ENCODE data around the gene FTCD. TPM values are rescaled to one million over a fixed set of nuclear protein-coding genes. Genes with fewer than 3 reads are reported as not detected.

FTCD gene
- total and polyA plus RNA-seq, 2 of the 4 experiments (the other 2 are of a cell fraction): 0.55 TPM; not detected in 1

DNA sequence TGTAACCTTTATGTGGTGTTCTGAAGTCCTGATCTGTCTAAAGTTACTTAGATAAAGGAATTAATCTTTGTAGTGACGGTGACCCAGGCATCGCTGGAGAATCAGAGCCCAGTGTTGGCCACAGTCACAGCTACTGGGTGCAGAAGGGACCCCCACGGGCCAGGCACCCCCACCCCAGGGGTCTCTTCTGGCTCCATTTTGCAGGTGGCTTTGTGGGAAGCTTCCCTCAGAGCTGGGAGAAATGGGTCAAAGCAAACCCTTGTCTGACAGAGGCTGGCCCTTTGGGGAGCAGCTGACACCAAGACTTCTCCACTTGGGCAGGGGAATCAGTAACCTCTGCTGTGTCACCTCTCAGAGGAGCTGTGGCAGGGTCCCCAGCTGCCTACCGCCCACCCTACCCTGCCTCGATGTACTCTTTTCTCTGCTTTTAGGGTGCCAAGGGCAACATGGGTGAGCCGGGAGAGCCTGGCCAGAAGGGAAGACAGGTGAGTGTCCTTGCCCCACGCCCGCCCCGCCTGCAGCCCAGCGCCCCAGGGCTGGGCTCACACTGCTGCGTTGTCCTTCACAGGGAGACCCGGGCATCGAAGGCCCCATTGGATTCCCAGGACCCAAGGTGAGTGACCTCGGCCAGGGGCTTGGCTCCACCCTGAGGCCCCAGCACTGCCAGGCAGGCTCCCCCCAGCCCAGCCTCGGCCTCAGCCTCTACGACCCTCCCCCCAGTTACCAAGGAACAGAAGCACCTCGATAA, 39.8 kb downstream of the FTCD start (continued):
- no peak for TF ChIP-seq POLR2A (IDR thresholded peaks at IDR 0.05; ENCODE audit: low read depth, low read length)

DNA sequence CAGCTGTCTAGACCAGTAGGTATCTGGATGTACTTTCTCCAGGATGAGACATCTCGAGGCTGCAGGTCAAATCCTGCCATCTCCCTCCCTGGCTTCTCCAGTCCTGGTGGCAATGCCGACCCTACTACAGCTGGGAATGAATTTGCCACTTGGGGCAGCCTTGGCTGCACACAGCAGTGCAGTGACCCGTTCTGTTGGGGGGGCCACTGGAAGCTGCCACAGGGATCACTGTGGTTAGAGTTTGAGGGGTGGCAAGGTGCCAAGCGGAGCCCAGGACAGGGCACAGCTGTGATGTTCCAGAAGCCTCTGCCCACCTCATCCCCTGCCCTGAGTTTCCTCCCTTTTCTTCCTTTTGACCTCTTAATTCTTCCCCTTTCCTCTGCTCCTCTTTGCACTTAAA, 40.4 kb downstream of the FTCD start:
- Histone ChIP-seq H3K56ac (ENCODE audit: extremely low read depth, insufficient read depth, low read length) (no peak overlapping the region), H3K27ac (ENCODE audit: insufficient read depth, low read length) (no peak overlapping the region), H2BK5ac (ENCODE audit: low read depth, low read length, poor library complexity, severe bottlenecking) (no peak overlapping the region), H3K9me1 (ENCODE audit: insufficient read depth, low read length) (peaks cover 5% of the 10 kb centered on the region; the same call in 1 of the 2 replicates), H4K20me1 (ENCODE audit: insufficient read depth, low read length) (peaks cover 82% of the 10 kb centered on the region), H4K5ac (ENCODE audit: low read depth, low read length) (no peak overlapping the region), H3K4ac (ENCODE audit: low read depth, low read length) (no peak overlapping the region), H3K4me1 (ENCODE audit: control insufficient read depth, insufficient read depth, low read length) (peaks cover under 1% of the 10 kb centered on the region; the same call in 1 of the 2 replicates), H3K9me3 (ENCODE audit: control insufficient read depth, insufficient read depth, low read length) (peaks cover 5% of the 10 kb centered on the region), H3K23ac (ENCODE audit: low read depth, low read length) (no peak overlapping the region), H2BK120ac (ENCODE audit: low read depth, low read length) (no peak overlapping the region), H2BK15ac (ENCODE audit: low read depth, low read length) (no peak overlapping the region), H3K18ac (ENCODE audit: low read depth, low read length) (no peak overlapping the region), H4K8ac (ENCODE audit: low read depth in 2 of 2, low read length in 2 of 2) (no peak overlapping the region; a peak in 1 of 4 replicates), H3K4me3 (ENCODE audit: insufficient read depth, low read depth, low read length) (no peak overlapping the region), H2AK9ac (replicated peaks; ENCODE audit: low read depth, low read length, poor library complexity) (no peak overlapping the region), H4K91ac (ENCODE audit: insufficient read depth, low read depth, low read length) (no peak overlapping the region), H2AFZ (replicated peaks; ENCODE audit: low read length, poor library complexity) (no peak overlapping the region), H3K4me2 (ENCODE audit: low read depth, low read length) (no peak overlapping the region), H3K36me3 (ENCODE audit: control insufficient read depth, insufficient read depth, low read length) (peaks cover 93% of the 10 kb centered on the region), H3K27me3 (ENCODE audit: control insufficient read depth, insufficient read depth, low read length) (no peaks in the 10 kb centered on the region), H3K14ac (replicated peaks; ENCODE audit: low read depth, low read length) (no peak overlapping the region), H2AK5ac (ENCODE audit: low read depth, low read length) (no peak overlapping the region), H2BK20ac (ENCODE audit: low read depth, low read length) (no peak overlapping the region), H3K9ac (ENCODE audit: low read depth, low read length) (no peak overlapping the region), H3K79me1 (ENCODE audit: low read depth in 1 of 2, low read length in 2 of 2) (peaks cover 24 to 91% of the 10 kb centered on the region in 2 experiments)
- no TSS peak for BruUV-seq (replicated peaks)
- dilution Hi-C loops (cut with HindIII; ENCODE audit: low sequenced_read_pairs, unreplicated experiment) (no loop called here), intact Hi-C loops (cut with micrococcal nuclease) (no loop called here), in situ Hi-C loops (cut with MboI; ENCODE audit: low sequenced_read_pairs) (no loop called here)
- CTCF ChIA-PET: no interaction called here
- no peak for DNase-seq
- no peak for ATAC-seq (ENCODE audit: low read depth)
- POLR2A ChIA-PET (ENCODE audit: unreplicated experiment): no interaction called here
- no CpG with 5 or more reads among the region's 4 CpGs for WGBS, 2 experiments (ENCODE audit: extremely low coverage in 2 of 2, insufficient read length in 1 of 2)
- TF ChIP-seq MAZ (IDR thresholded peaks at IDR 0.05; ENCODE audit: borderline replicate concordance, low read depth, low read length) (no peak), CEBPB (IDR thresholded peaks at IDR 0.05; ENCODE audit: low read depth, low read length) (no peak), ELK1 (IDR thresholded peaks at IDR 0.05; ENCODE audit: borderline replicate concordance, low read depth, low read length) (no peak), MXI1 (IDR thresholded peaks at IDR 0.05; ENCODE audit: borderline replicate concordance, low read depth, low read length) (no peak), RAD21 (IDR thresholded peaks at IDR 0.05; ENCODE audit: low read length) (no peak), CTCF (conservative IDR thresholded peaks at IDR 0.05; ENCODE audit: low read depth, low read length) (no peak), CHD1 (IDR thresholded peaks at IDR 0.05; ENCODE audit: low read depth, low read length) (no peak), SMC3 (IDR thresholded peaks at IDR 0.05; ENCODE audit: low read depth, low read length) (no peak), NFE2L2 (IDR thresholded peaks at IDR 0.05; ENCODE audit: low read depth, low read length) (no peak), POLR2A (IDR thresholded peaks at IDR 0.05; ENCODE audit: low read depth, low read length) (no peak), FOS (IDR thresholded peaks at IDR 0.05; ENCODE audit: low read depth, low read length) (no peak), BHLHE40 (IDR thresholded peaks at IDR 0.05; ENCODE audit: low read depth, low read length) (no peak), USF2 (IDR thresholded peaks at IDR 0.05; ENCODE audit: low read depth, low read length) (no peak)
